AG04450 (cell line): ENCODE data around the gene NLRC5. TPM values are rescaled to one million over a fixed set of nuclear protein-coding genes. Genes with fewer than 3 reads are reported as not detected.

Experiments used
- CTCF ChIA-PET: fragments of 300-600, 350-600 bp; formaldehyde crosslinking; extraction: SDS; loops from one replicate; lab custom pipeline; 2022; ENCODE audit warnings: antibody characterized with exemption, inconsistent platforms; lab: Charles Lee
- POLR2A ChIA-PET: fragments of 350-600 bp; formaldehyde crosslinking; extraction: SDS; loops from one replicate; lab custom pipeline; 2021; ENCODE audit warnings: antibody characterized with exemption, inconsistent platforms; lab: Yijun Ruan, JAX
- DNase-seq: peaks from one replicate; pipeline ENCODE4 v3.0.0-alpha.2; 2011; ENCODE audit warnings: low read depth, low spot score
- H3K27ac ChIP-seq: one replicate; pipeline ENCODE4 v1.5.1; 2012; ENCODE audit warnings: low read depth, low read length, control low read depth
- H3K27me3 ChIP-seq: one replicate; pipeline ENCODE4 v1.6.0; 2012; ENCODE audit warnings: low read length; ENCODE audit not compliant: control insufficient read depth, insufficient read depth
- H3K4me3 ChIP-seq: 2 replicates; pipeline ENCODE4 v1.5.1; 2011; ENCODE audit warnings: mild to moderate bottlenecking, low read depth, low read length, control low read depth
- H3K9me3 ChIP-seq: 2 replicates; pipeline ENCODE4 v1.5.1; 2012; ENCODE audit warnings: low read length; ENCODE audit not compliant: control insufficient read depth, insufficient read depth
- polyA plus RNA-seq: library from polyadenylated mRNA; depleted of rRNA; stranded (reverse); fragments of >200 nt; gene quantifications from 2 replicates; pipeline ENCODE4 v1.2.3, GENCODE V29; 2011
- TF ChIP-seq, protein P1 (sequence below): IDR thresholded peaks from 2 replicates; pipeline ENCODE4 v1.5.1; 2011; ENCODE audit warnings: low read depth, low read length, control low read depth, inconsistent platforms

The NLRC5 gene
- polyA plus RNA-seq, 1 experiment = 9.2 TPM

GRCh38 chr16:56961851-56962281 is 27.5 kb upstream of the NLRC5 start, which contains the start of gene CETP:
TSS of gene CETP (plus strand) at chr16:56961950. CDS start at chr16:56961980, 30 bp downstream.
- ChIA-PET CTCF (interaction anchor here (0.7 to 1.8 kb wide), 2 partner anchors 10 to 131 kb away, joined by 4 to 8 read pairs; no protein-coding TSS in a partner anchor), POLR2A (interaction anchor here (1.0 to 1.6 kb wide), 2 partner anchors 16 to 30 kb away, joined by 3 read pairs; no protein-coding TSS in a partner anchor)
- Histone ChIP-seq H3K9me3 (peaks cover 4% of the 10 kb centered on the region; the same call in 1 of the 2 replicates), H3K27me3 (no peaks in the 10 kb centered on the region), H3K4me3 (no peak within 1 kb of the TSS), H3K27ac (peak within 1 kb of the TSS; percentile 21)
- no peak for DNase-seq
- TF ChIP-seq, protein P1, sequence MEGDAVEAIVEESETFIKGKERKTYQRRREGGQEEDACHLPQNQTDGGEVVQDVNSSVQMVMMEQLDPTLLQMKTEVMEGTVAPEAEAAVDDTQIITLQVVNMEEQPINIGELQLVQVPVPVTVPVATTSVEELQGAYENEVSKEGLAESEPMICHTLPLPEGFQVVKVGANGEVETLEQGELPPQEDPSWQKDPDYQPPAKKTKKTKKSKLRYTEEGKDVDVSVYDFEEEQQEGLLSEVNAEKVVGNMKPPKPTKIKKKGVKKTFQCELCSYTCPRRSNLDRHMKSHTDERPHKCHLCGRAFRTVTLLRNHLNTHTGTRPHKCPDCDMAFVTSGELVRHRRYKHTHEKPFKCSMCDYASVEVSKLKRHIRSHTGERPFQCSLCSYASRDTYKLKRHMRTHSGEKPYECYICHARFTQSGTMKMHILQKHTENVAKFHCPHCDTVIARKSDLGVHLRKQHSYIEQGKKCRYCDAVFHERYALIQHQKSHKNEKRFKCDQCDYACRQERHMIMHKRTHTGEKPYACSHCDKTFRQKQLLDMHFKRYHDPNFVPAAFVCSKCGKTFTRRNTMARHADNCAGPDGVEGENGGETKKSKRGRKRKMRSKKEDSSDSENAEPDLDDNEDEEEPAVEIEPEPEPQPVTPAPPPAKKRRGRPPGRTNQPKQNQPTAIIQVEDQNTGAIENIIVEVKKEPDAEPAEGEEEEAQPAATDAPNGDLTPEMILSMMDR = no peak

GRCh38 chr16:56964243-56965148 is 24.9 kb upstream of the NLRC5 start:
- H3K27ac ChIP-seq = peak overlapping the region; percentile 72
- peak; percentile 65 for DNase-seq
- H3K27me3 ChIP-seq = no peaks in the 10 kb centered on the region
- POLR2A ChIA-PET = interaction anchor here (0.7 to 1.2 kb wide), 6 partner anchors 19 to 75 kb away, joined by 3 to 9 read pairs (median 3); partner anchors contain the start of gene HERPUD1
- H3K9me3 ChIP-seq = peaks cover 4% of the 10 kb centered on the region; the same call in 1 of the 2 replicates
- CTCF ChIA-PET = interaction anchor here (0.5 to 1.6 kb wide), 6 partner anchors 12 to 262 kb away, joined by 3 to 8 read pairs (median 4); partner anchors contain the start of gene NLRC5
- TF ChIP-seq, protein P1 = peak; percentile 64
- H3K4me3 ChIP-seq = no peak overlapping the region

DNA sequence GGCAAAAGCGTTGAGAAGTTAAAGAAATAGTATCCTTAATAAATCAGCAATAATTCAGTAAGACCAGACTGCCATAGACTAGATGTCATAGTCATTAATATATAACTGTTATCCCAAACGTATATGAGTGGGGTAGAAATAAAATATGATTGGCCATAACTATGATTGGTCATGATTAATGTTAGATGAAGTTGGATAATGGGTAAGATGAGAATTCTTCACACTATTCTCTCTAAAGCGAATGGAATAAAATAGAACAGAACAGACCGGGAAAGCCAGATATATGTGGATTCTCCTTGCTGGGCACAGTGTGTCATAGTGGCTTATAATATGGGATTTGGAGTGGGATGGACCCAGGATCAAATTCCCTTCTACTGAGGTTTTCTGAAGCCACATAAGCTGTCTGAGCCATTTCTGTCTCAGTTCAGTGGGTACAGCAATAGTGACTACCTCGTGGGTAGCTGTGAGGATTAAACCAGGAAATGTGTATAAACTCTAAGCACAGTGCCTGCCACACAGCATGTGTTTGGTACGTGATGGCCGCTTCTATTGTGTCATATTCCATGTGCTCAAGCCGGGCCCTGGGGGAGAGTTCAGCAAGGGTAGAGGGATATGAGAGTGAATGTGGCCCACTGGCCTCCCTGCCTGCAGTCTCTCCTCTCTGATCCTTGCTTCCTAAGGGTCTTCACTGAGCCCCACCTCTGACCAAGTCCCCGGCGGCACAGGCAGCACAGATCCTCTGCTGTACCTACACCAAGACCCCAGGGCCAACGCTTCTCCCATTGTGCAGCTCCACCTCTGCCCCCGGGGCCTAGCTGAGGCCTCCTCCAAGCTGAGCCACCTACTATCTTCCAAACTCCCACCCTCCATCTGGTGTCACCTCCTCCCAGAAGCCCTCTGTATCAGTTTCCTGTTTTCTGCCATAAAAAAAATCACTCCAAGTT is 23.9 kb upstream of the NLRC5 start:
- peaks cover 4% of the 10 kb centered on the region; the same call in 1 of the 2 replicates for H3K9me3 ChIP-seq
- no peak overlapping the region for H3K4me3 ChIP-seq
- POLR2A ChIA-PET = interaction anchor here (0.6 to 1.2 kb wide), 6 partner anchors 21 to 237 kb away, joined by 3 to 11 read pairs (median 3); partner anchors contain the start of gene HERPUD1
- CTCF ChIA-PET = interaction anchor here (1.0 to 1.6 kb wide), 4 partner anchors 9 to 97 kb away, joined by 3 to 8 read pairs (median 4); no protein-coding TSS in a partner anchor
- TF ChIP-seq, protein P1 = no peak
- no peaks in the 10 kb centered on the region for H3K27me3 ChIP-seq
- no peak for DNase-seq
- H3K27ac ChIP-seq = peak overlapping the region; percentile 47

DNA sequence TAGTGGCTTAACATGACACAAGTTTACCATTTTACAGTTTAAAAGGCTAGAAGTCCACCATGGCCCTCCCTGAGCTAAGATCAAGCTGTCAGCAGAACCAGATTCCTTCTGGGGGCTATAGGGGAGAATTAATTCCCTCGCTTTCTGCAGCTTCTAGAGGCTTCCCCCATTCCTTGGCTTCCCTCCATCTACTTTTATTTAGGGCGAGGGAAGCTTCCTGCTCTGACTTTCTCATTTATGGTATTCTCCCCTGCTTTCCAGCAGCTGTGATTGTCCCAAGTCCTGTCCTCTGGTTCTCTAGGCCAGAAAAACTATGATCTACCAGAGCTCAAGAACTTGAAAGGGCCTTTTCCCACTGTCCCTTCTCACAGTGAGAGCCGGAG is 23.3 kb upstream of the NLRC5 start:
- ChIA-PET CTCF (interaction anchor here (1.0 kb wide), 1 partner anchor 9 kb away, joined by 3 read pairs; no protein-coding TSS in a partner anchor), POLR2A (interaction anchor here (0.6 to 1.0 kb wide), 2 partner anchors 23 to 237 kb away, joined by 6 to 11 read pairs; partner anchors contain the start of gene NLRC5)
- TF ChIP-seq, protein P1 = no peak
- DNase-seq = no peak
- H3K4me3 ChIP-seq = no peak overlapping the region
- peak overlapping the region; percentile 47 for H3K27ac ChIP-seq
- H3K9me3 ChIP-seq = peaks cover 4% of the 10 kb centered on the region; the same call in 1 of the 2 replicates
- H3K27me3 ChIP-seq = no peaks in the 10 kb centered on the region
